Upper lobe of left lung (tissue), 6 donors: ENCODE results near the gene CMIP. TPM values are rescaled to one million over a fixed set of nuclear protein-coding genes. Genes with fewer than 3 reads are reported as not detected.

Experiments
- ATAC-seq, 2 donors: fragments of 200-7000 bp; cut with Tn5 transposase; one replicate each; pipeline ENCODE4 v1.9.1; 2022; ENCODE audit warnings: mild to moderate bottlenecking in 2 of 2, moderate library complexity in 2 of 2; ENCODE audit not compliant: low FRiP score in 2 of 2
- DNase-seq, 2 donors: peaks; one replicate each; pipeline ENCODE4 v3.0.0-alpha.2; 2019 to 2020
- H3K27ac ChIP-seq, 4 donors: fragments of 200-600 bp; sonication (generic); one replicate each; pipeline ENCODE4 v1.5.1; 2016 to 2019
- H3K27me3 ChIP-seq, 4 donors: fragments of 200-600 bp; sonication (generic); one replicate each; pipeline ENCODE4 v1.5.1; 2017 to 2019
- H3K36me3 ChIP-seq, 4 donors: fragments of 200-600 bp; sonication (generic); one replicate each; pipeline ENCODE4 v1.5.1; 2016 to 2019
- H3K4me1 ChIP-seq, 4 donors: fragments of 200-600 bp; sonication (generic); one replicate each; pipeline ENCODE4 v1.5.1; 2018 to 2019
- H3K4me3 ChIP-seq, 4 donors: fragments of 200-600 bp; sonication (generic); one replicate each; pipeline ENCODE4 v1.5.1; 2017 to 2019; ENCODE audit warnings: mild to moderate bottlenecking in 2 of 4, moderate library complexity in 1 of 4
- H3K9me3 ChIP-seq, 4 donors: fragments of 200-600 bp; sonication (generic); one replicate each; pipeline ENCODE4 v1.5.1; 2018 to 2019
- EP300 ChIP-seq, 4 donors: sonication (generic); formaldehyde crosslinking; IDR thresholded peaks; one replicate each; pipeline ENCODE4 v1.5.1; 2017; ENCODE audit warnings: antibody characterized with exemption in 4 of 4, control low read depth in 2 of 4
- POLR2A ChIP-seq, 4 donors: fragments of 450-650 bp; IDR thresholded peaks; one replicate each; pipeline ENCODE4 v1.5.1; 2016 to 2017; ENCODE audit warnings: antibody characterized with exemption in 4 of 4, mild to moderate bottlenecking in 2 of 4
- POLR2AphosphoS5 ChIP-seq, 2 donors: sonication (generic); formaldehyde crosslinking; IDR thresholded peaks; one replicate each; pipeline ENCODE4 v1.5.1; 2017; ENCODE audit warnings: antibody characterized with exemption in 2 of 2
- WGBS, 2 donors: methylation state at CpG; one replicate each; pipeline ENCODE4 v1.1.5; 2017 to 2018; 5-methylcytosine and 5-hydroxymethylcytosine counted together
- total RNA-seq, 6 donors: library from RNA; depleted of rRNA in 4 of 6; stranded (reverse); fragments of >200 nt in 4 of 6; gene quantifications; one replicate each; pipeline versions ENCODE4 v1.1.0 to v1.2.1, GENCODE V29; 2016 to 2021
- TF ChIP-seq, protein P1 (sequence below), 6 experiments: fragments of 450-650 bp in 4 of 6; fragments of 200-600 bp in 2 of 6; sonication (generic) in 2 of 6; IDR thresholded peaks; one replicate each; pipeline ENCODE4 v1.5.1; 2016 to 2019; ENCODE audit warnings: antibody characterized with exemption in 6 of 6
- donor health status: DM: no; HTN: no; CAD: no; lungs with moderate emphysema.
- donor health status: DM: no; HTN: yes; CAD: no; lungs with severe emphysema.

CMIP gene
- total RNA-seq, 6 donors from 2014 or later: 48.3 to 109 (median 67.6) TPM

DNA sequence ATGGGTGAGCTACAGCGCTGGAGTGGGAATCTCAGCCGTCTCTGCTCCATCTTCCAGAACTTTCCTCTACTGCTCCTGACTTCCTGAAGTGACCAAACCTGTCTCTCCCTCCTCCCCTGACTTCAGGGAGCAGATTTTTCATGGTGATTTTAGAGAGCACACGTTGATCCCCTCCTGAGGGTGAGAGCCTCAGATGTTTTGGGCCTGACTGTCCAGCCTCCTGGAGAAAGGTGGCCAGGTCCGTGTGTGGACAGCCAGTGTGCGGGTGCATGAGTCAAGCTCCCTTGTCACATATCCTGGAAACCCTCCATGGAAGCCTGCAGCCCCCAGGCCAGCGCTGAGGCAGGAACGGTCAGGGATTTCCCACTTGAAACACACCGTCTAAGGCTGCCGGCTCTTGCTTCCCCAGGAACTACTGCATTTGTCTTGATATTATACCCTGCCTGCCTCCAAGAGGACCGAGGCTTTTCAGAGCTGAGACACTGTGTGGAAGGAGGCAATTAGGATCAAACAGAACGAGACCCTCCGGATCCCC is 143.1 kb downstream of the CMIP start:
- Histone ChIP-seq H3K36me3 (no peaks in the 10 kb centered on the region), H3K4me1 (peaks cover 19 to 26% (median 23%) of the 10 kb centered on the region in 4 donors), H3K4me3 (no peak overlapping the region), H3K27ac (no peak overlapping the region), H3K27me3 (no peaks in the 10 kb centered on the region), H3K9me3 (no peaks in the 10 kb centered on the region)
- DNase-seq: no peak
- TF ChIP-seq POLR2AphosphoS5 (IDR thresholded peaks at IDR 0.05) (no peak), EP300 (IDR thresholded peaks at IDR 0.05) (no peak), POLR2A (IDR thresholded peaks at IDR 0.05) (no peak)
- TF ChIP-seq, protein P1, sequence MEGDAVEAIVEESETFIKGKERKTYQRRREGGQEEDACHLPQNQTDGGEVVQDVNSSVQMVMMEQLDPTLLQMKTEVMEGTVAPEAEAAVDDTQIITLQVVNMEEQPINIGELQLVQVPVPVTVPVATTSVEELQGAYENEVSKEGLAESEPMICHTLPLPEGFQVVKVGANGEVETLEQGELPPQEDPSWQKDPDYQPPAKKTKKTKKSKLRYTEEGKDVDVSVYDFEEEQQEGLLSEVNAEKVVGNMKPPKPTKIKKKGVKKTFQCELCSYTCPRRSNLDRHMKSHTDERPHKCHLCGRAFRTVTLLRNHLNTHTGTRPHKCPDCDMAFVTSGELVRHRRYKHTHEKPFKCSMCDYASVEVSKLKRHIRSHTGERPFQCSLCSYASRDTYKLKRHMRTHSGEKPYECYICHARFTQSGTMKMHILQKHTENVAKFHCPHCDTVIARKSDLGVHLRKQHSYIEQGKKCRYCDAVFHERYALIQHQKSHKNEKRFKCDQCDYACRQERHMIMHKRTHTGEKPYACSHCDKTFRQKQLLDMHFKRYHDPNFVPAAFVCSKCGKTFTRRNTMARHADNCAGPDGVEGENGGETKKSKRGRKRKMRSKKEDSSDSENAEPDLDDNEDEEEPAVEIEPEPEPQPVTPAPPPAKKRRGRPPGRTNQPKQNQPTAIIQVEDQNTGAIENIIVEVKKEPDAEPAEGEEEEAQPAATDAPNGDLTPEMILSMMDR (IDR thresholded peaks at IDR 0.05): no peak
- 92 to 94% methylated on average over 9 to 11 of the region's 12 CpGs for WGBS, 2 donors
- no peak for ATAC-seq

DNA sequence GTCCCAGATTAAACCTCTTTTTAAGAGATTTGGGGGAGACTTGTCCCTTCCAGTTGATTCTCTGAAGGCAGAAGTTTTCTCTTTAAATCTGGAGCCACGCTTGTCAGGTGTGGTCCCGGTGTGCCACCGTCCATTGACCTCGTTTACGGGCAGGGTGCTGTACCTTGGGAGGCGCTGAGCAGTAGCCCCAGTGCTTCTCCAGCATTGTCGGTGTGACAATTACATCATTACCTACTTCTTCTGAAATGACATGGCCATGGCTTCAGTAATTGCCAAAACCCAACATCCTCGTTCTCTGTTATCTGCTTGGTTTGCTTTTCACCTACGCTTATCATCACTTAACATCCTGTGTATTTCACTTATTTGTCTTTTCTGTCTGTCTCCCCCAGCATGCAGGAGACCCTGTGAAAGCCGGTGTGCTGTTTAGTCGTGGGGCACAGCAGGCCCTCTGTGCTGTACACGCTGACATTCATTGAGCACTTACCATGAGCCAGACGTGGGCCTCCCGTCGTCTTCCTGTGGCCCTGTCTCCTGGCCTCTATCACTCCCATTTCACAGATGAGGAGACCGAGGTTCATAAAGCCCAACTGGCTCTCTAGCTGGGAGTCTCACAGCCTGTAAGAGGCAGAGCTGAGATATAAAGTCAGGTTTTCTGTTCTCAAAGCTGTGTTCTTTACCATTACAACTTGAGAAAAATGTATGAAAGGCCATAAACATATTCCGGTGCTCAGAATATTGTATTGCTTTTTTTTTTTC is 143.9 kb downstream of the CMIP start:
- no peak for DNase-seq
- no peak overlapping the region for H3K27ac ChIP-seq
- WGBS, 2 donors: 93% methylated on average over 17 of the region's 17 CpGs
- peaks cover 11 to 18% (median 15%) of the 10 kb centered on the region in 4 donors for H3K4me1 ChIP-seq
- ATAC-seq: no peak
- no peaks in the 10 kb centered on the region for H3K36me3 ChIP-seq
- no peaks in the 10 kb centered on the region for H3K9me3 ChIP-seq
- TF ChIP-seq POLR2AphosphoS5 (IDR thresholded peaks at IDR 0.05): no peak
- TF ChIP-seq, protein P1 (IDR thresholded peaks at IDR 0.05): no peak
- H3K4me3 ChIP-seq: no peak overlapping the region
- H3K27me3 ChIP-seq: no peaks in the 10 kb centered on the region

DNA sequence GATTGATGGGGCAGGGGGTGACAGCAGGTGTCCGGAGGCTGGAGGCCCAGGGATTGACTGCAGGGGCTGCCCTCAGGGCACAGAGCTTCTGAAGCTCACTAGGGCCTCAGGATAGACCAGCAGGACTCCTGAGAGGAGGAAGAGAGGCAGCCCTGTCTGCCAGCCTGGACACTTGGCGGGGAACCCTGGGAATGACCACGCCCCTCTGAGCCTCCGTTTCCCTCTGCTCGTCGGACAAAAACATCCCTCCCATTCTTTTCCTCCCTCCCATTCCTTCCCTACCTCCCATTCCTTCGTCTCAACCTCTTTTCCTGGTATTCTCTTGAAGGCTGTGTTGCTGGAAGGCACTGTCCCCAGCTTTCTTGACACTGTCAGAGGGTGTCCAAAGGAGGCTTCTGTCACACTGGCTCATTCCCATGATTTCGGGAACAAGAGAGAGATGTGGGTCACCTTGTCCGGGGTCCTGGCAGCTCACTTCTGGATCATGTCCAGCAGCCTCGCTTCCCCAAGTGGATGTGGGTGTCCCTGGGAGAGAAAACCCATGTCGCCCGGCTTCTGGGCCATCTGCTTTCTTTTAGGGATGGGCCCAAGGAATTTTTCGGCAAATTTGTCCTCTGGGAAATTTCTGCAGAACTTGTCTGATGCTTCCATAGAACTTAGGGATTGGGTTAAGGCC is 145.5 kb downstream of the CMIP start:
- Histone ChIP-seq H3K4me3 (no peak overlapping the region), H3K4me1 (peaks cover 0 to 2% (median under 1%) of the 10 kb centered on the region in 4 donors), H3K27me3 (no peaks in the 10 kb centered on the region), H3K9me3 (no peaks in the 10 kb centered on the region), H3K27ac (no peak overlapping the region), H3K36me3 (no peaks in the 10 kb centered on the region)
- no peak for ATAC-seq
- TF ChIP-seq, protein P1 (IDR thresholded peaks at IDR 0.05): no peak
- no peak for TF ChIP-seq POLR2A (IDR thresholded peaks at IDR 0.05)
- no peak for TF ChIP-seq EP300 (IDR thresholded peaks at IDR 0.05)
- no peak for TF ChIP-seq POLR2AphosphoS5 (IDR thresholded peaks at IDR 0.05)
- no peak for DNase-seq
- WGBS, 2 donors: 82 to 83% methylated on average over 13 of the region's 13 CpGs

DNA sequence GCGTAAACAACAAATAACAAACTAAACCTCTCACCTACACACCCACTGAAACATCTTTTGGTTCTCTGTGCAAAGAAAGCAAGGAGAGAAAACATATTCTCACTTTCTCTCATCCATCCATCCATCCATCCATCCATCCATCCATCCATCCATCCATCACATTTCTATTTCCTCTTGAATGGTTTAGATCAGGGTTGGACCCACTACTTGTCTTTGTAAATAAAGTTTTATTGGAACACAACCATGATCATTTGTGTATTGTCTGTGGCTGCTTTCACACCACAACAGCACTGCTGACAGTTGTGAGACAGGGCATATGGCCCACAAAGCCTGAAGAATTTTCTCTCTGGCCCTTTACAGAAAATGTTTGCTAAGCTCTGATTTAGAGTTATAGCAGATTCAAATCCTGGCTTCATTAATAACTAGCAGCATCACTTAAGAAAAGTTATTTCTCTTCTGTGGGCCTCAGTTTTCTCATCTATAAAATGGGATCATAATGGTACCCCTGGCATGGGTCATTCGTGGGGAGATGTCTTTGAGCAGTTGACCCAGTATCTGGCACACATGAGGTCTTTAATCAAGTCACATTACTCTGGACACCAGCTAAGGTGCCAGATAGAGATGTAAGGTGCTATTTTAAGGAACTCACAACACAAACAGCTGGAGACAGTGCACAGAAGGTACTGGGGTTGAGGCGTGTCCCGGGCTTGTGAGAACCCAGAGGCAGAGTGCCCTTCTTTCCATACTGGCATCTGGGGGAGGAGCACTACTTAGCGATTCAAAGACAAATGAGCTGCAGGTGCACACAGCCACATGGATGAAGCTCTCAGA is 146.3 kb downstream of the CMIP start:
- no peaks in the 10 kb centered on the region for H3K27me3 ChIP-seq
- TF ChIP-seq, protein P1 (IDR thresholded peaks at IDR 0.05): no peak
- DNase-seq: no peak
- H3K4me3 ChIP-seq: no peak overlapping the region
- no peaks in the 10 kb centered on the region for H3K9me3 ChIP-seq
- no peaks in the 10 kb centered on the region for H3K36me3 ChIP-seq
- no peaks in the 10 kb centered on the region for H3K4me1 ChIP-seq
- H3K27ac ChIP-seq: no peak overlapping the region
- WGBS, 2 donors: 78 to 97% methylated on average over 5 of the region's 5 CpGs
- no peak for ATAC-seq
